NCI-H226 (cell line): ENCODE results near the gene TACSTD2.
"Not testable (repeated sequence)": the region's sequence is repeated elsewhere in the genome, so short reads cannot be mapped to it uniquely, and the experiment has no call there.

ENCODE experiments used
- DNase-seq: peaks from one replicate; pipeline ENCODE4 v3.0.0-alpha.2; 2015

The TACSTD2 gene, protein sequence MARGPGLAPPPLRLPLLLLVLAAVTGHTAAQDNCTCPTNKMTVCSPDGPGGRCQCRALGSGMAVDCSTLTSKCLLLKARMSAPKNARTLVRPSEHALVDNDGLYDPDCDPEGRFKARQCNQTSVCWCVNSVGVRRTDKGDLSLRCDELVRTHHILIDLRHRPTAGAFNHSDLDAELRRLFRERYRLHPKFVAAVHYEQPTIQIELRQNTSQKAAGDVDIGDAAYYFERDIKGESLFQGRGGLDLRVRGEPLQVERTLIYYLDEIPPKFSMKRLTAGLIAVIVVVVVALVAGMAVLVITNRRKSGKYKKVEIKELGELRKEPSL

DNA sequence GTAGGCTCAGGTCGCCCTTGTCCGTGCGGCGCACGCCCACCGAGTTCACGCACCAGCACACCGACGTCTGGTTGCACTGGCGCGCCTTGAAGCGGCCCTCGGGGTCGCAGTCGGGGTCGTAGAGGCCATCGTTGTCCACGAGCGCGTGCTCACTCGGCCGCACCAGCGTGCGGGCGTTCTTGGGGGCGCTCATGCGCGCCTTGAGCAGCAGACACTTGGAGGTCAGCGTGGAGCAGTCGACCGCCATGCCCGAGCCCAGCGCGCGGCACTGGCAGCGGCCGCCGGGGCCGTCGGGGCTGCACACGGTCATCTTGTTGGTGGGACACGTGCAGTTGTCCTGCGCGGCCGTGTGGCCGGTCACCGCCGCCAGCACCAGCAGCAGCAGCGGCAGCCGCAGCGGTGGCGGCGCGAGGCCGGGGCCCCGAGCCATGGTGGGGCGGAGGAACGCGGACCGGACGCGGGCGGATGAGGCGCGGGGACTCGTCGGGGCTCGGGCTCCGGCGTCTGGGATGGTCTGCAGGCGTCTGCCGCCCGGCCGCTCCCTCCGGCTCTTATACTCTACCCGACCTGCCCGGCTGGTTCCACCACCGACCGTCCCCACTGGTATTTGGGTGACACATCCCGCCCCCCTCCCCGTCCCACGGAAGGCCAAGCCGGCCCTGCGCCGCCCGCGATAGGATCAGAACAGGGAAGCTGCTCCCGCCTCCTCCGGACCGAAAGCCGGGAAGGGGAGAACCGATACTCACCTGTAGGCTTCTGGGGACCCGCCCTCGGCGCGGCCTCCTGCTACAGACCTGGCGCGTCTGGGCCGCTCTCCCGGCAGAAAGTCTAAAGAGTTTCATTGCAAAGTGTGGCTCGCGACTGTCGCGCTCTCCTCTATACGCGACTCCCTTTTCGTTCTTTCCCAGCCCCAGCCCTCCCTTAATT is at the start of gene TACSTD2:
TACSTD2 (minus strand) TSS at position 526 of the 927 bp plus-strand sequence; CDS start at position 430, 96 bp downstream.
- no peak for DNase-seq

DNA sequence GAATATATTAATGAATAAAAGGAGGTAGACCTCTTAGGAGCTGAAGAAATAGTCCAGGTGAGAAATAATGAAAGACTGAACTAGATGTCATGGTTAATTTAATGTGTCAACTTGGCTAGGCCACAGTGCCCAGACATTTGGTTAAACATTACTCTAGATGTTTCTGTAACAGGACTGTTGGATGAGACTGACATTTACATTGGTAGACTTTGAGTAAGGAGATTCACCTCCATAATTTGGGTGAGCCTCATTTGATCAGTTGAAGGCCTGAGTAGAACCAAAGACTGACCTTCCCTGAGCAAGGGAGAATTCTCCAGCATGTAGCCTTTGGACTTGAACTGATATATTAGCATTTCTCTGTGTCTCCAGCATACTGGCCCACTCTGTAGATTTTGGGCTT is 49.2 kb upstream of the TACSTD2 start:
- no peak for DNase-seq

DNA sequence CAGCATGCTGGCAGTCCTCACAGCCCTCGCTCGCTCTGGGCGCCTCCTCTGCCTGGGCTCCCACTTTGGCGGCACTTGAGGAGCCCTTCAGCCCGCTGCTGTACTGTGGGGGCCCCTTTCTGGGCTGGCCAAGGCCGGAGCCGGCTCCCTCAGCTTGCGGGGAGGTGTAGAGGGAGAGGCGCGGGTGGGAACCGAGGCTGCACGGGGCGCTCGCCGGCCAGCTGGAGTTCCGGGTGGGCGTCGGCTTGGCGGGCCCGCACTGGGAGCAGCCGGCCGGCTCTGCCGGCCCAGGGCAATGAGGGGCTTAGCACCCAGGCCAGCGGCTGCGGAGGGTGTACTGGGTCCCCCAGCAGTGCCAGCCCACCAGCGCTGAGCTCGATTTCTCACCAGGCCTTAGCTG is 46.2 kb upstream of the TACSTD2 start:
- not testable (repeated sequence) for DNase-seq

DNA sequence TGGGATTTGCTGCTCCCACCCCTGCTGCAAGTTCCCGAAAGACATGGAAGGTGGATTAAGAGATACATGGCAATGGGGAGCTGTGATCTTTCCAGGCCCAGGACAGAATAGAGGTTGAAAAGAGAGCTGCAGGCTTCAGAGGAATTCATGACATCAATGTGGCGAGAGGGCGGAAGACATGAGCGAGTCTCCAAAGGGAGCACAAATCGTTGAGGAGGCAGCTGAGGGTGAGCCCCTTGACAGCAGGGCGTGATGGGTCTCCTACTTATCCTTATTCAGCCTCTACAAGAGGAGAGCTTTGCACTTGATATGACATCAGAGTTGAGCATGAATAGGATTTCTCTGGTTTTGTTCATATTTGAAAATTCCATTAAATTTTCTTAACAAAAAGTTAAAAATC is 45.5 kb upstream of the TACSTD2 start:
- DNase-seq, result no peak

DNA sequence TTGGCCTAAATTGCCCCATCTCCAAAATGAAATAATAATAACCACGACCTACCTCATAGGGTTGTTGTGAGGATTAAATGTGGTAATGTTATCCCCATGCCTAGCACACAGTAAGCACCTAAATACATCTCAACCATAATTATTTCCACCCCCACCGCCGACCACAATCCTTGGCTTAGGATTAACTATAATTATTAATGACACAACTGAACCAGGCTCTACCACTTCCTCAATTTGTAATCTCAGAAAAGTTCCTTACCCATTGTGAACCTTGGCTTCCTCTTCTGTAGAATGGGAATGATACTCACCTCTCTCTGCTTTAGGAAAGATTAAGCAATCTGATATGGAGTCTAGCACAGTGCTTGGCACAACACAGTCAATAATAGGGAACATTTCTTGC is 44.3 kb upstream of the TACSTD2 start:
- no peak for DNase-seq

DNA sequence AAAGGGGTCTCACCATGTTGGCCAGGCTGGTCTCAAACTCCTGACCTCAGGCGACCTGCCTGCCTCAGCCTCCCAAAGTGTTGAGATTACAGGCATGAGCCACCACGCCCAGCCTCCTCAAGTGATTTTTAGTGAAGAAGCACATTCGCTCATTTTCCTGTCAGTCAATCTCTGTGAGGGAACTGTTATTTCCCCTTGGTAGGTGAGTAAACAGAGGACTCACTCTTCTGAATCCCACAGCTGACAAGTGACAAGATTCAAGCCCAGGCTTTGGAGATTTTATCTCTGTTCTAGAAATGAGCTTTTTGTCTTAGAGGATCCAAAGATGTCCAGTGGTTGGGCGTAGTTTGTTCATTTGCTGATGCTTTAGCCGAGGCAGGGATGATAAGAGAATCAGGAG is 43.9 kb upstream of the TACSTD2 start:
- no peak for DNase-seq

DNA sequence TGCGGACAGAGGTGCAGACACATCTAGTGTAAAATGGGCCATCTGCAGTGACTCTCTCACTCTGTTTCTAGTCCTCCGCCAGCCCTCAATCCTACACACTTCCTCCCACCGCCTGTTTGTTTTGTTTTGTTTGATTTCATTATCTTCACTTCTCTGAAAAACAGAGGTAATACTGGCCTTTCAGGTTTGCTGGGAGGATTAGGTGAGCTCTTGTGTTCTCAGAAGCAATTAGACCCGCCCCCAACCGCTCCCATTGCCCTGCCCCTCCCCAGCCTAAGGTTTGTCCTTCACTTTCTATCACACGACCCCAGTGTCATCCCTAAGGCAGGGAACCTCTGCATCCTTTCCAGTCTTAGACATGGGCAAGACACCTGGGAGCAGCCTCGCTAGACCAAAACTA is 43.2 kb upstream of the TACSTD2 start:
- DNase-seq, result no peak

DNA sequence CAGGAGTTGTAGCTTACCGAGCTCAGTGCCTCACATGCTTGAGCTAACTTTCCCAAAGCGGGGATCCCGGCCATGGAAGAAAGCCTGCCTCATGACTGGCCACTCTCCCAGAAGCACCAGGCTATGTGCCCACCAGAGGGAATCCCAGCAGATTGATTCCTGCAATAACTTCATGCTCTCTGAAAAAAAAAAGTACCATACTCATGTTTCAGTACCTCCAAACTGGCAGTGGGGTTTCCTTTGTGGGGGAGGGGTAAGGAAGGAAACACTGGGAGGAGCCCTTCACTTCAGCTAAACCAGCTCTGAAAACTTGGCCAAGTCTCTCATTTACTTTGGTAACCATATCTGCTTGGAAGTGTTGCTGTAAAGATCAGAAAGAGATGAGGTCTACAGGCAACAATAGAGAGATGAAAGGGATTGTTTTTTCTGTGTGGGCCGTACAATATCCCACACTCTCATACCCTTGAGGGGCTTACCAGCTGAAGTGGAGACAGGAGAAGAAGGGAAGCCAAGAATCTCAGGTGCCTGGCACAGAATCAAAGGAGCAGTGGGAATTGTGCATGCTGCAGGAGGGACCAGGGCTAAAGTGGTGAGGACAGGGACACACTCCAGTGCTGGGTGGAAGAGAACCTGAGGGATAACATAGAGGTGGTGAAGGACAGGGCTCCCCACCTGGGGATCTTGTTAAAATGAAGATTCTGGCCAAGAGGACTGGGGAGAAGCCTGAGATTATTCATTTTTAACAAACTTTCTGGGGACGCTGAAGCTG is 42.4 kb upstream of the TACSTD2 start:
- no peak for DNase-seq

DNA sequence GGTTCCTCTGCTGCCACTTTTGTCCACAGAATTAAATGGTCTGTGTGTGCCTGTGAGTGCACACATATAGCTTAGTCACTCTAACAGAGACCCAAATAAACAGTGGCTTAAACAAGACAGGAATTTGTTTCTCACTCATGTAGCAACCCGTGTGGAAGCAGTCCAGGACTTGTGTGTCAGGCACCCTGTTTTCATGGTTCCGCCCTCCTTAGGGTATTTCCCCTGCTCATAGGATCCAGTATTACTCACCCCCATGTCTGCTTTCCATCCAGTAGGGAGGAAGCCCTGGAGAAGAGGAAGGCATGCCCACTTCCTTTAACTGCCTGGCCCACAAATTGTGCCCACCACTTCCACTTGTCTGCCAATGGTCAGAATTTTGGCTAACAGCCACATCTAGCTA is 41.3 kb upstream of the TACSTD2 start:
- peak; percentile 98 for DNase-seq

DNA sequence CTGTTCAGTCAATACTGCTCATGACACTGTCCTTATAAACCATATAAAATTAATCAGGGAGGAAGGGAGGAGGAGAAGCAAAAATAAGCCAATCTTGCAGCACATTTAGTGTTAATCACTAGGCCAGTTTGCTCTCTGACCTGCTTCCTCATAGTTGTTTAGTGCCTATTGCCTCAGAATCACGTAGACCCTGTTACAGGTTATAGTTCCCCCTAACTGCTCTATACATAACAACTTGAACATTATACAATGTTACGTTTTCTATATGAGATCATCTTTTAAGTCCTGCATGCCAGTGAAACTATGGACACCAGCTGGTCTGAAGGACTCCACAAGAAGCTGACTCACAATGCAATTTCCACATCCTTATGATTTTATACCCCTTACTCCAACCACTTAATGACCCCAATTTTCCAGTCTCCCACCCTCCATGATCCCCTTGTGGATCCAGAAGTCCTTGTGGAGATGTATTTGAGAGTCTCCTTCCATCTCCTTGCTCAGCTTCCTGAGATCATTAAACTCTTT is 34.9 kb upstream of the TACSTD2 start:
- DNase-seq, result no peak

DNA sequence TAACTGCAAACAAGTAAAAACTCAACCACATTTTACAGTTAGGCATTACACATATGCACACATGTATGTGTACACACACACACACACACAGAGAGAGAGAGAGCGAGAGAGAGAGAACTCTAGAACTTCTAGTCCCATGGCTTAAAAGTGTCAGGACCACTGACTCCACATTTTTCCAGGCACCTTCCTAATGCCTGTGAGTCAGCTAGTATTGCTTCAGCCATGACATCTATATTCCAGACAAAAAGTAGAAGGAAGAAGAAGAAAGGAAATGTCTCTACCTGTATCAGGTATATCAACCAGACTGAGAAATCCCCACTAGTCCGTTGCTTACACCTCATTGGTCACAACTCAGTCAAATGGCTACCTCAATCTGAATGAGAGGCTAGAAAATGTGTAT is 31.9 kb upstream of the TACSTD2 start:
- no peak for DNase-seq

DNA sequence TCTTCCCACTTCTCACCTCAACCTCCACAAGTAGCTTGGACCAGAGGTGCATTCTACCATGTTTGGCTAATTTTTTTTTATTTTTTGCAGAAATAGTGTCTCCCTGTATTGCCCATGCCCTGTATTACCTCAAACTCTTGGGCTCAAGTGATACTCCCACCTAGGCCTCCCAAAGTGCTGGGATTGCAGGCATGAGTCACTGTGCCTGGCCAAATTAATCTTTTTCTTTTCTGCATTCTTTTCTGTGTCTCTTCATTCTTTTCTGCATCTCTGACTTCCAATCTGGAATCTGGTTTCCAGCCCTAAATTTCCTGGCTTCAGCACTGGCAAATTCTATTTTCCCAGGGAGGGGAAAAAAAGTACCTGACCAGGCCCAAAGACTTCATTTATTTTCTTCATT is 31.2 kb upstream of the TACSTD2 start:
- peak; percentile 59 for DNase-seq

DNA sequence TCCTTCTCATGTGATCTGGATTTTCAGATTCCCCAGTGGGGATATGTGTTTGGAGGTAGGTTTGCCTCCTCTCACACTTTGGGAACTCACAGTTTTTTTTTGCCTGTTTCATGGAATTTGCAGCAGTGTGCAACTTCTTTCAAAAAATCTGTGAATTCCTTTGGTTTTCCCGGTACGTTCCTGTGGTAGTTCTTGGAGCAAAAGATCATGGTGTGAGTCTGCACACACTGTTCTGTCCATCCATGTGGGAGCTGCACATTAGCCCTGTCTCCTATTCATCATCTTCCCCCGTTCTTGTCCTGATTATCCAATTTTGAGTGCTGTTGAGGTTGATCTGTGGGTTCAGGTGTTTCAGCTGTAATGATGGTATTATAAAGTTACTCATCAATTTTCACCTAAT is 30.3 kb upstream of the TACSTD2 start:
- DNase-seq, result no peak

DNA sequence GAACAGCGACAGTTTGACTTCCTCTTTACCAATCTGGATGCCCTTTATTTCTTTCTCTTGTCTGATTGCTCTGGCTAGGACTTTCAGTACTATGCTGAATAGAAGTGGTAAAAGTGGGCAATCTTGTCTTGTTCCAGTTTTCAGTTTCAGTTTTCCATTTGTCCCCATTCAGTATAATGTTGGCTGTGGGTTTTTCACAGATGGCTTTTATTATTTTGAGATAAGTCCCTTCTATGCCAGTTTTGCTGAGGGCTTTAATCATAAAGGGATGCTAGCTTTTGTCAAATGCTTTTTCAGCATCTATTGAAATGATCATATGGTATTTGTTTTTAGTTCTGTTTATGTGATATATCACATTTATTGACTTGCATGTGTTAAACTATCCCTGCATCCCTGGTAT is 24.9 kb upstream of the TACSTD2 start:
- not testable (repeated sequence) for DNase-seq

DNA sequence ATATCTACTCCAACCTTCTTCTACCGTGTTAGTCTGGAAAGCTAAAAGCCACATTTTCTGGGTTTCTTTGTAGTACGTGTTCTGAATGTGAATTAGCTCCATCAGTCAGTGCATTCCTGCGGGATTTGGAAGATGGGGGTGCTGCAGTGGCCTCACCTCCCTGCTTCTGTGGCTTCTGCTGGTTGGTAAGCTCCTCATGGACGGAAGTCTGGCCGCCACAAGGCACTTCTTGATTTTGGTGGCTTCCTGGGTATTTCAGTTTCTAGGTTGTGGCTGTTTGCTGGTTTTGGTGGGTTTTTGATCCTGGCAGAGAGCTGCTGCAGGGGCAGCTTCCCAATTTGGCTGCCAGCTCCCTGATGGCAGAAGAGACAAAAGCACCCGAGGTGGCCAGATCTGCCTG is 20.9 kb upstream of the TACSTD2 start:
- no peak for DNase-seq

DNA sequence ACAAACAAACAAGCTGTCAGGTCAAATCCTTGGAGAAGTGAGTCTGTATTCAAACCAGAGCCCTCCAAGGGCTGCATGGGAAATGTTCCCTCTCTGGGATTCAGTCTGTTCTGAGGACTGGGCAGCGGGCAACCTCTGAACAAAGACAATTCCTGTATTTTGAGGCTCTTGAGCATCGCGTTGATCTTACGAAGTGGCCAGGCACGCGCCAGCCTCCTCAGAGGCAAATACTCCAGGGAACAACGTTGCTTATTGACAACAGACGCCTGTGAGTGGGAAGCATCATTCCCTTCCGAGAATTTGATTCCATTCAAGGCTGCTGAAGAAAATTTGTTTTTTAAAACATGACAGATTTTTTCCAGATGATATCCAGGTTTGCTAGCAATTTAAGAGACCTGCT is 20.0 kb upstream of the TACSTD2 start:
- DNase-seq, result no peak

DNA sequence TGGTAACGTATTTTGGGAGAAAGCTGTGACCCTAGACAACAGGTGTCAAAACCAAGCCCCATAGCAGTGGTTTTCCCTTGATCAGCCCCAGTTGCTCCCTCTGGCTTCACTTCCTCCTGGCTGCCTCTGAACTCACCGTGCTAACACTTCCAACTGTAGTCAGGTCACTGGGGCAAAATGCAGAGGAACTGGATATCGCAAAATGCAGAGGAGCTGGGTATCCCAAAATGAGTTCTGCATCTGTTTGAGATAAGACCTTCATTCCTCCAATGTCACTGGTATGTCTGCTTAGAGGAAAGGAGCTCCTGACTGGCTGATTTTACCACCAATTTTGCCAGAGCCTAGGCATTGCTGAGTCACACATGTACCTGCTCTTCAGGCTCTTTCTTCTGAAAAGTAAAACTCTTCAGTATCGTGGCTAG is 19.6 kb upstream of the TACSTD2 start:
- DNase-seq, result peak; percentile 18

DNA sequence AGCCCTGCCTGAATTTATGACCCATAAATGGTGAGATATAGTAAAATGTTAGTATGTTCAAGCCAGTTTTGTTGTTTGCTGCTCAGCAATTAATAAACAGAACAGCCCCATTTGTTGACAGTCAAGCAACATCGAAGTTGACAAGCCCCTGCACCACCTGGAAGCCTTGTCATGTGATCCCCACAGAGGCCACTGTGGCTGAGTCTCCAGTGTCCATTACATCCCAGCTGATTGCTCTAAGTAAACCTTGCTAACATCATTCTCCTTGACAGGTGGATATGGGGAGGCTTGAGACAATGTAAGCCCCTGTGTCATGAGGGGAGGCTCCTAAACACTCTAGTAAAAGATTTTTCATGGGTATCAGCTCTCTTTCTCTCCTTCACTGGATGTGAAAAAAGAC is 17.5 kb upstream of the TACSTD2 start:
- DNase-seq, result no peak

DNA sequence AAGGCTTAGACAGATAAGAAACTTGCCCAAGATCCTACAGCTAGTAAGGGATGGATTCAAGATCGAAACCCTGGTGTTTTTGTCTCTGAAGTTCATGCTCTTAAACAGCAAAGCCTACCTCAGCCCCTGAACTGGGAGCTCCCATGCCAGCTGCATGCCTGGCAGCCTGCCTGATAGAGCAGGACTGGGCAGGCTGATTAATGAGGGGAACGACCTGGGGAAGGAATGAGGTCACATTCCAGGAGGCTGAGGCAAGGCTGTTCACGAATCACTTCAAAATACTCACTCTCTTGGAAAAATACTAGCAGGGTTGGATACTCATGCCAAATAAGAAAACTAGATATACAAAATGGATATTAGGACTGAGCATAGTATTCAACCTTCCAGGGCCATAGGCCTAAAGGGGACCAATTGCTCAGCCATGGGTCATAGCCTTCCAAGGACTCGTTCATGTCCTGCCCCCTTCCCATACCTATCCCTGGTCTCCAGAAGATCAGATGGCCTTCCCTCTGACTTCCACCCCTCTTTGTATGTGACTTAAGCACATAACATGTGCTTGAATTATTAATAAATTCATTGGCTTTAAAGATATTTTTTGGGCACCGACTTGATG is 15.6 kb upstream of the TACSTD2 start:
- DNase-seq, result peak; percentile 97

DNA sequence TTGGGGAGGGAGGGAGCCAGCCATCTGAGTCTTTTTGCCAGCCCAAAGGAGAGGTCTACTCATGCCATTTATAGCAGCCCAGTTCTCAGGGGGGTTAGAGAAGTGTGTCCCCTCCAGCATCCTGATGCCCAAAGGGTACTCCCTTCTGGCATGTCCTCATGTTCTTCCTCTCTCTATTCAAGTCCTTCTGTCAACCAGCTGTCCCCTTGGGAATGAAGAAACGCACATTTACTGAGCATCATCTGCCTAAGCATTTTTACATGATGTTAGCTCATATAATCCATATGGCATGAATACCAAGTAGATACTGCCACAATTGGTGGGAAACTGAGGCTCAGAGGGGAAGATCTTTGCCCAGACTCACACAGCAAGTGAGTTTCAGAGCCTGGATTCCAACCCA is 14.8 kb upstream of the TACSTD2 start:
- no peak for DNase-seq

DNA sequence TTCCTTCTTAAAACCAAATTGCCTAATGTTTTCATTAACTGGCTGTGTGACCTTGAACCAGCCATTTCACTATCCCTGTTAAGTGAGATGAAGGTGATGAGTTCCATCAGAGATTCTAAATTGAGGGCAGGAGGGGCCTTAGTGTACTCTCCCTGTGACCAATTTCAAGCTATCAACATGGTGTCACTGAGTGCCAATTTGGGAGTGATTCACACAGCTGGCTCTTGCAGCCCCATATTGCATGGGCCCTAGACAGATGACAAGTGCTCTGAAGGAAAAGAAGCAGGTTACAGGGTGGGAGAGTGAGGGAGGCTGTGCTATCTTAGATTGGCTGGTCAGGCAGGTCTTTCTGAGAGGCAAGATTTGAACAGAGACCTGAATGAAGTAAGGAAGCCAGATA is 13.0 kb upstream of the TACSTD2 start:
- no peak for DNase-seq

DNA sequence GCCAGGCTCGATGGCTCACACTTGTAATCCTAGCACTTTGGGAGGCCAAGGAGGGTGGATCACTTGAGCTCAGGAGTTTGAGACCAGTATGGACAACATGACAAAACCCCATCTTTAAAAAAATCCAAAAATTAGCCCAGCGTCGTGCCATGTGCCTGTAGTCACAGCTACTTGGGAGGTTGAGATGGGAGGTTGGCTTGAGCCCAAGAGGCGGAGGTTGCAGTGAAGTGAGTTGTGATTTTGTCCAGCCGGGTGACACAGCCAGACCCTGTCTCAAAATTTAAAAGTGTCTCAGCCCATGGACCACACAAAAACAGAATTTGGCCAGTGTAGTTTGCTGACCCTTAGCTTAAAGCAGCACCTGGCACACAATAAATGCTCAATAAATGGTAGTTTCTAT is 11.3 kb upstream of the TACSTD2 start:
- no peak for DNase-seq

DNA sequence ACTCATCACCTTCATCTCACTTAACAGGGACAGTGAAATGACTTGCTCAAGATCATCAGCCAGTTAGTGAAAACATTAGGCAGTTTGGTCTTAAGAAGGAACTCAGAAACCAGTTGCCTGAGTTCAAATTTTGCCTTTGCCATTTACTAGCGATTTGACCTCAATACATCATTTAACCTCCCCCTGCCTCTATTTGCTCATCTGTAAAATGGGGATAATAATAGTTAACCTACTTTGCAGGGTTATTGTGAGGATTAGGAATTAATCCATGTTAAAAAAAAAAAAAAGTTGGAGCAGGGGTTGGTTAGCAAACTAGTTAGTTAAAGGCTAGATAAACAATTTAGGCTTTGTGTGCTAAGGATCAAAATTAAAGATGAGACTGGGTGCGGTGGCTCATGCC is 10.6 kb upstream of the TACSTD2 start:
- DNase-seq, result no peak
